SK-N-SH (cell line): Measurements from ENCODE around the gene PLSCR1. TPM values are rescaled to one million over a fixed set of nuclear protein-coding genes. Genes with fewer than 3 reads are reported as not detected.

ENCODE experiments used
- CTCF ChIA-PET: fragments of 300-600, 350-600 bp; formaldehyde crosslinking; extraction: SDS; loops from one replicate; lab custom pipeline; 2021; lab: Yijun Ruan, JAX
- POLR2A ChIA-PET: fragments of 350-600 bp; sonication (Branson Sonifier 250); formaldehyde crosslinking; extraction: SDS; loops from one replicate; lab custom pipeline; 2020; ENCODE audit warnings: antibody characterized with exemption, inconsistent platforms; lab: Yijun Ruan, JAX
- DNase-seq: peaks from one replicate; pipeline ENCODE4 v3.0.0; 2012
- H2AFZ ChIP-seq: fragments of 200-600 bp; sonication (generic); 2 replicates; pipeline ENCODE4 v1.8.1; 2016; ENCODE audit warnings: antibody characterized with exemption, mild to moderate bottlenecking, low read depth
- H3F3A ChIP-seq: fragments of 200-600 bp; sonication (generic); replicated peaks from 2 replicates; pipeline ENCODE3; 2016; ENCODE audit warnings: antibody characterized with exemption, mild to moderate bottlenecking; ENCODE audit not compliant: insufficient read depth
- H3K27ac ChIP-seq, 2 experiments: fragments of 200-500 bp in 1 of 2; fragments of 200-600 bp in 1 of 2; sonication (Bioruptor generic) in 1 of 2; sonication (generic), shearing (Covaris generic) in 1 of 2; 2 replicates each; pipeline versions ENCODE4 v1.5.1 to v1.6.1; 2014 to 2016; ENCODE audit warnings: low read depth in 2 of 2, inconsistent platforms in 1 of 2, low read length in 1 of 2, mild to moderate bottlenecking in 1 of 2, mixed read lengths in 1 of 2
- H3K27me3 ChIP-seq: fragments of 200-600 bp; sonication (generic), shearing (Covaris generic); 2 replicates; pipeline ENCODE4 v1.6.1; 2016; ENCODE audit warnings: mixed run types; ENCODE audit not compliant: insufficient read depth
- H3K36me3 ChIP-seq, 2 experiments: fragments of 200-500 bp in 1 of 2; fragments of 200-600 bp in 1 of 2; sonication (Bioruptor generic) in 1 of 2; sonication (generic) in 1 of 2; replicated peaks in 1 of 2; 2 replicates each; pipeline versions ENCODE3 to v1.5.1; 2014 to 2016; ENCODE audit warnings: low read length in 1 of 2, mild to moderate bottlenecking in 1 of 2; ENCODE audit not compliant: insufficient read depth in 2 of 2, control insufficient read depth in 1 of 2
- H3K4me1 ChIP-seq, 2 experiments: fragments of 200-500 bp in 1 of 2; fragments of 200-600 bp in 1 of 2; sonication (Bioruptor generic) in 1 of 2; sonication (generic), shearing (Covaris generic) in 1 of 2; 2 replicates each; pipeline versions ENCODE4 v1.5.1 to v1.6.1; 2014 to 2016; ENCODE audit warnings: low read depth in 1 of 2, low read length in 1 of 2, mixed run types in 1 of 2; ENCODE audit not compliant: insufficient read depth in 2 of 2, control insufficient read depth in 1 of 2
- H3K4me2 ChIP-seq: fragments of 200-600 bp; sonication (generic), shearing (Covaris generic); 2 replicates; pipeline ENCODE4 v1.6.1; 2017; ENCODE audit warnings: mixed run types
- H3K4me3 ChIP-seq, 2 experiments: fragments of 200-500 bp in 1 of 2; fragments of 200-600 bp in 1 of 2; sonication (Bioruptor generic) in 1 of 2; sonication (generic), shearing (Covaris generic) in 1 of 2; 2 replicates each; pipeline versions ENCODE4 v1.5.1 to v1.8.1; 2014 to 2016; ENCODE audit warnings: low read depth in 2 of 2, inconsistent platforms in 1 of 2, low read length in 1 of 2, mild to moderate bottlenecking in 1 of 2, mixed read lengths in 1 of 2, moderate library complexity in 1 of 2
- H3K79me2 ChIP-seq: fragments of 200-600 bp; sonication (generic); 2 replicates; pipeline ENCODE4 v1.8.1; 2017; ENCODE audit warnings: mild to moderate bottlenecking; ENCODE audit not compliant: insufficient read depth
- H3K9ac ChIP-seq: fragments of 200-600 bp; sonication (generic); 2 replicates; pipeline ENCODE4 v1.6.1; 2017; ENCODE audit warnings: mixed run types
- H3K9me2 ChIP-seq: fragments of 200-600 bp; sonication (generic); 2 replicates; pipeline ENCODE4 v1.6.1; 2017; ENCODE audit warnings: mixed run types
- H3K9me3 ChIP-seq: fragments of 200-600 bp; sonication (generic); 2 replicates; pipeline ENCODE4 v1.6.1; 2017; ENCODE audit warnings: mixed run types, mild to moderate bottlenecking, moderate library complexity
- H4K20me1 ChIP-seq: fragments of 200-600 bp; sonication (generic); 2 replicates; pipeline ENCODE4 v1.6.1; 2017; ENCODE audit warnings: mild to moderate bottlenecking, mixed run types; ENCODE audit not compliant: insufficient read depth
- CTCF ChIP-seq: fragments of 200-600 bp; sonication (generic); IDR thresholded peaks from 2 replicates; pipeline ENCODE4 v1.6.1; 2017; ENCODE audit warnings: antibody characterized with exemption, mild to moderate bottlenecking, moderate library complexity
- ELF1 ChIP-seq: IDR thresholded peaks from 2 replicates; pipeline ENCODE4 v1.4.0; 2012
- EP300 ChIP-seq, 2 experiments: IDR thresholded peaks; 2 replicates each; pipeline versions ENCODE4 v1.4.0 to v1.6.1; 2012; ENCODE audit warnings: borderline replicate concordance in 1 of 2, low read depth in 1 of 2, low read length in 1 of 2
- EZH2phosphoT487 ChIP-seq: fragments of 200-600 bp; sonication (generic); IDR thresholded peaks from 2 replicates; pipeline ENCODE4 v1.6.1; 2017; ENCODE audit warnings: low read depth, mixed run types, mild to moderate bottlenecking, antibody characterized with exemption, moderate library complexity, borderline replicate concordance
- FOSL2 ChIP-seq: IDR thresholded peaks from 2 replicates; pipeline ENCODE4 v1.4.0; 2012; ENCODE audit warnings: low read depth, mild to moderate bottlenecking, moderate library complexity, borderline replicate concordance
- FOXM1 ChIP-seq: IDR thresholded peaks from 2 replicates; pipeline ENCODE4 v1.4.0; 2012; ENCODE audit warnings: low read depth, mild to moderate bottlenecking
- GATA2 ChIP-seq: sonication (generic); formaldehyde crosslinking; IDR thresholded peaks from 2 replicates; pipeline ENCODE4 v1.5.0; 2020; ENCODE audit warnings: mild to moderate bottlenecking, missing genetic modification reagents
- IRF3 ChIP-seq: fragments of 150-350 bp; IDR thresholded peaks from 2 replicates; pipeline ENCODE4 v1.6.1; 2016; ENCODE audit warnings: mild to moderate bottlenecking, low read depth, low read length
- MEF2A ChIP-seq: IDR thresholded peaks from 2 replicates; pipeline ENCODE4 v1.4.0; 2012; ENCODE audit warnings: low read depth, borderline replicate concordance
- MXI1 ChIP-seq: IDR thresholded peaks from 2 replicates; pipeline ENCODE4 v1.6.1; 2012; ENCODE audit warnings: mild to moderate bottlenecking, low read depth, low read length, improper control_type of control experiment
- NFIC ChIP-seq: IDR thresholded peaks from 2 replicates; pipeline ENCODE4 v1.4.0; 2012; ENCODE audit warnings: borderline replicate concordance
- NRF1 ChIP-seq: IDR thresholded peaks from 2 replicates; pipeline ENCODE4 v1.6.1; 2012; ENCODE audit warnings: low read depth, mild to moderate bottlenecking, low read length
- PBX3 ChIP-seq: IDR thresholded peaks from 2 replicates; pipeline ENCODE4; 2012
- POLR2AphosphoS5 ChIP-seq: IDR thresholded peaks from 2 replicates; pipeline ENCODE4 v1.6.1; 2012; ENCODE audit warnings: low read depth, low read length
- SIN3A ChIP-seq: IDR thresholded peaks from 2 replicates; pipeline ENCODE4 v1.6.1; 2012; ENCODE audit warnings: low read depth, mild to moderate bottlenecking, low read length, moderate library complexity, borderline replicate concordance
- SMC3 ChIP-seq: IDR thresholded peaks from 2 replicates; pipeline ENCODE4 v1.6.1; 2012; ENCODE audit warnings: low read depth, low read length, improper control_type of control experiment
- TAF1 ChIP-seq: IDR thresholded peaks from 2 replicates; pipeline ENCODE4 v1.6.1; 2012; ENCODE audit warnings: low read depth, mild to moderate bottlenecking, low read length, moderate library complexity, borderline replicate concordance
- TCF12 ChIP-seq: IDR thresholded peaks from 2 replicates; pipeline ENCODE4 v1.4.0; 2012
- WGBS: methylation state at CpG from one replicate; pipeline ENCODE4 v1.1.6; 2017; ENCODE audit warnings: low lambda C conversion rate; 5-methylcytosine and 5-hydroxymethylcytosine counted together
- polyA plus RNA-seq, 3 experiments: library from polyadenylated mRNA; depleted of rRNA; stranded (reverse); fragments of >200 nt; gene quantifications; 2 replicates each; pipeline ENCODE4 v1.2.3, GENCODE V29; 2012
- TF ChIP-seq, protein P1 (sequence below): IDR thresholded peaks from 2 replicates; pipeline ENCODE4 v1.4.0; 2012; ENCODE audit warnings: low read depth, borderline replicate concordance

PLSCR1 gene
- polyA plus RNA-seq, 1 of the 3 experiments (the other 2 are of a cell fraction): 10.9 TPM

DNA sequence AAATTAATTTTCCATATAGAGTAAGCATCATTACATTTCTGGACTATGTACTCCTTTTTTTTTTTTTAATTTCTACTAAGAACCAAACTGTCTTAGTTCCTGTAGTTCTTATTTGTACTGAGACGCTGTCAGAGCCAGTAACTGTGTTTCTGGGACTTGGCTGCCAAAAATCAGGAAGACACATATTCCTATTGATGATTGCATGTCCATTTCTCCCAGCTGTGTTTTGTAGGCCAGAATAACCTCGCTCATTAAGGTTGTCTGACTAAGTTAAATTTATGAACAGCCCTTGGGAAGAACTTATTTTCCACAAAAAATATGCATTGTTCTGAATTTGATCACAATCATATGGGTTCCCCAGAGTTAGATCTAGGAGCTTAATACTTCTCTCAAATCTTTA, 31.2 kb upstream of the PLSCR1 start:
- no peaks in the 10 kb centered on the region for H3K9me3 ChIP-seq
- POLR2A ChIA-PET: no interaction called here
- H3K27ac ChIP-seq: no peak overlapping the region
- H3K9me2 ChIP-seq: no peaks in the 10 kb centered on the region
- H3K27me3 ChIP-seq: peaks cover 5% of the 10 kb centered on the region; the same call in 1 of the 2 replicates
- H4K20me1 ChIP-seq: no peaks in the 10 kb centered on the region
- CTCF ChIA-PET: interaction anchor here (0.7 kb wide), 1 partner anchor 458 kb away, joined by 3 read pairs; no protein-coding TSS in a partner anchor
- 11% methylated on average over 2 of the region's 2 CpGs for WGBS
- no peak for TF ChIP-seq IRF3
- TF ChIP-seq MEF2A: no peak
- TF ChIP-seq CTCF: no peak
- TF ChIP-seq TCF12: no peak
- no peak for TF ChIP-seq MXI1
- no peak for TF ChIP-seq ELF1
- TF ChIP-seq POLR2AphosphoS5: no peak
- TF ChIP-seq TAF1: no peak
- DNase-seq: no peak
- H3K4me1 ChIP-seq: no peaks in the 10 kb centered on the region
- H3K79me2 ChIP-seq: no peaks in the 10 kb centered on the region
- no peak overlapping the region for H3K9ac ChIP-seq
- H3K4me2 ChIP-seq: no peak overlapping the region
- no peaks in the 10 kb centered on the region for H3F3A ChIP-seq
- no peaks in the 10 kb centered on the region for H3K36me3 ChIP-seq
- no peak overlapping the region for H3K4me3 ChIP-seq
- no peak overlapping the region for H2AFZ ChIP-seq

- no peaks in the 10 kb centered on the region for H3F3A ChIP-seq
- H3K27ac ChIP-seq: no peak overlapping the region
- no peaks in the 10 kb centered on the region for H3K36me3 ChIP-seq
- peaks cover 5% of the 10 kb centered on the region; the same call in 1 of the 2 replicates for H3K27me3 ChIP-seq
- no peaks in the 10 kb centered on the region for H3K9me2 ChIP-seq
- no peaks in the 10 kb centered on the region for H3K9me3 ChIP-seq
- ChIA-PET POLR2A (no interaction called here), CTCF (interaction anchor here (1.2 kb wide), 1 partner anchor 12 kb away, joined by 3 read pairs; no protein-coding TSS in a partner anchor)
- H3K4me2 ChIP-seq: no peak overlapping the region
- H3K9ac ChIP-seq: no peak overlapping the region
- no peaks in the 10 kb centered on the region for H4K20me1 ChIP-seq
- DNase-seq: no peak
- no peak overlapping the region for H2AFZ ChIP-seq
- no peaks in the 10 kb centered on the region for H3K79me2 ChIP-seq
- 11% methylated on average over 1 of the region's 1 CpG for WGBS
- H3K4me1 ChIP-seq: no peaks in the 10 kb centered on the region
- H3K4me3 ChIP-seq: no peak overlapping the region
- TF ChIP-seq SMC3: no peak
- no peak for TF ChIP-seq CTCF
- TF ChIP-seq GATA2: no peak
- no peak for TF ChIP-seq EZH2phosphoT487
- TF ChIP-seq FOXM1: no peak
- no peak for TF ChIP-seq NRF1
- no peak for TF ChIP-seq NFIC
- TF ChIP-seq TCF12: no peak
- no peak for TF ChIP-seq PBX3
- no peak for TF ChIP-seq EP300 (IDR thresholded peaks at IDR 0.05; ENCODE audit: borderline replicate concordance in 1 of 2, low read depth in 1 of 2, low read length in 1 of 2)
- no peak for TF ChIP-seq SIN3A
- no peak for TF ChIP-seq FOSL2
- TF ChIP-seq ELF1: no peak
- TF ChIP-seq, protein P1, sequence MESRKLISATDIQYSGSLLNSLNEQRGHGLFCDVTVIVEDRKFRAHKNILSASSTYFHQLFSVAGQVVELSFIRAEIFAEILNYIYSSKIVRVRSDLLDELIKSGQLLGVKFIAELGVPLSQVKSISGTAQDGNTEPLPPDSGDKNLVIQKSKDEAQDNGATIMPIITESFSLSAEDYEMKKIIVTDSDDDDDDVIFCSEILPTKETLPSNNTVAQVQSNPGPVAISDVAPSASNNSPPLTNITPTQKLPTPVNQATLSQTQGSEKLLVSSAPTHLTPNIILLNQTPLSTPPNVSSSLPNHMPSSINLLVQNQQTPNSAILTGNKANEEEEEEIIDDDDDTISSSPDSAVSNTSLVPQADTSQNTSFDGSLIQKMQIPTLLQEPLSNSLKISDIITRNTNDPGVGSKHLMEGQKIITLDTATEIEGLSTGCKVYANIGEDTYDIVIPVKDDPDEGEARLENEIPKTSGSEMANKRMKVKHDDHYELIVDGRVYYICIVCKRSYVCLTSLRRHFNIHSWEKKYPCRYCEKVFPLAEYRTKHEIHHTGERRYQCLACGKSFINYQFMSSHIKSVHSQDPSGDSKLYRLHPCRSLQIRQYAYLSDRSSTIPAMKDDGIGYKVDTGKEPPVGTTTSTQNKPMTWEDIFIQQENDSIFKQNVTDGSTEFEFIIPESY: no peak
Measured at GRCh38 chr3:146574173-146574572, 29.8 kb upstream of the PLSCR1 start.
